ENCODE data around the gene DAP.
"Not testable (repeated sequence)": the region's sequence is repeated elsewhere in the genome, so short reads cannot be mapped to it uniquely, and the experiment has no call there.

The DAP gene

GRCh38 chr5:10655972-10656830, 104.8 kb downstream of the DAP start:
- no peak for DNase-seq (ENCODE audit: low read depth in 2 of 2, low spot score in 1 of 2)

- no peak for DNase-seq (ENCODE audit: low read depth in 2 of 2, low spot score in 1 of 2)
These were observed 105.7 kb downstream of the DAP start for GRCh38 chr5:10655161-10655971.

GRCh38 chr5:10654566-10654965, 106.5 kb downstream of the DAP start:
- DNase-seq (ENCODE audit: low read depth in 2 of 2, low spot score in 1 of 2) = no peak

GRCh38 chr5:10653751-10654400, 107.2 kb downstream of the DAP start:
- DNase-seq (ENCODE audit: low read depth in 2 of 2, low spot score in 1 of 2) = no peak

GRCh38 chr5:10653043-10653442, 108.0 kb downstream of the DAP start:
- no peak for DNase-seq (ENCODE audit: low read depth in 2 of 2, low spot score in 1 of 2)

- DNase-seq (ENCODE audit: low read depth in 2 of 2, low spot score in 1 of 2) = no peak
These were observed 108.4 kb downstream of the DAP start for GRCh38 chr5:10652606-10653005.

- DNase-seq (ENCODE audit: low read depth in 2 of 2, low spot score in 1 of 2) = no peak
These were observed 108.9 kb downstream of the DAP start for GRCh38 chr5:10652151-10652550.

- DNase-seq (ENCODE audit: low read depth in 2 of 2, low spot score in 1 of 2) = no peak
These were observed 111.2 kb downstream of the DAP start for GRCh38 chr5:10649666-10650380.

GRCh38 chr5:10648806-10649665, 112.0 kb downstream of the DAP start:
- DNase-seq (ENCODE audit: low read depth in 2 of 2, low spot score in 1 of 2) = no peak

GRCh38 chr5:10647640-10648039, 113.4 kb downstream of the DAP start:
- no peak for DNase-seq (ENCODE audit: low read depth in 2 of 2, low spot score in 1 of 2)

GRCh38 chr5:10645671-10646070, 115.4 kb downstream of the DAP start:
- DNase-seq (ENCODE audit: low read depth in 2 of 2, low spot score in 1 of 2) = no peak

- DNase-seq (ENCODE audit: low read depth in 2 of 2, low spot score in 1 of 2) = no peak
These were observed 115.9 kb downstream of the DAP start for GRCh38 chr5:10645146-10645545.

GRCh38 chr5:10644192-10644591, 116.8 kb downstream of the DAP start:
- DNase-seq (ENCODE audit: low read depth in 2 of 2, low spot score in 1 of 2) = no peak

GRCh38 chr5:10642367-10642766, 118.7 kb downstream of the DAP start:
- DNase-seq (ENCODE audit: low read depth in 2 of 2, low spot score in 1 of 2) = no peak

- no peak for DNase-seq (ENCODE audit: low read depth in 2 of 2, low spot score in 1 of 2)
These were observed 121.1 kb downstream of the DAP start for GRCh38 chr5:10639846-10640368.

- DNase-seq (ENCODE audit: low read depth in 2 of 2, low spot score in 1 of 2) = not testable (repeated sequence)
These were observed 122.3 kb downstream of the DAP start for GRCh38 chr5:10638723-10639122.

- DNase-seq (ENCODE audit: low read depth in 2 of 2, low spot score in 1 of 2) = no peak
These were observed 123.1 kb downstream of the DAP start for GRCh38 chr5:10637944-10638343.

GRCh38 chr5:10636363-10637142, 124.5 kb downstream of the DAP start:
- DNase-seq (ENCODE audit: low read depth in 2 of 2, low spot score in 1 of 2) = no peak

GRCh38 chr5:10635867-10636350, 125.1 kb downstream of the DAP start:
- no peak for DNase-seq (ENCODE audit: low read depth in 2 of 2, low spot score in 1 of 2)

All from stimulated activated CD8-positive, alpha-beta memory T cell treated with anti-CD3 and anti-CD28 coated beads, Interleukin-4, amount 100 ng/mL, for 1 hour (primary cell).